ENCODE data around the gene IL33. TPM values are rescaled to one million over a fixed set of nuclear protein-coding genes. Genes with fewer than 3 reads are reported as not detected.
"Not testable (repeated sequence)": the region's sequence is repeated elsewhere in the genome, so short reads cannot be mapped to it uniquely, and the experiment has no call there.

Gene IL33
- total RNA-seq: not detected

- DNase-seq: no peak
These were observed at the start of gene IL33 for GRCh38 chr9:6215562-6215961. TSS of gene IL33 (plus strand) at chr9:6215807. CDS start at chr9:6241695, 25,888 bp downstream.

GRCh38 chr9:6171667-6172066 lies 43.9 kb upstream of the IL33 start:
- DNase-seq: no peak

DNA sequence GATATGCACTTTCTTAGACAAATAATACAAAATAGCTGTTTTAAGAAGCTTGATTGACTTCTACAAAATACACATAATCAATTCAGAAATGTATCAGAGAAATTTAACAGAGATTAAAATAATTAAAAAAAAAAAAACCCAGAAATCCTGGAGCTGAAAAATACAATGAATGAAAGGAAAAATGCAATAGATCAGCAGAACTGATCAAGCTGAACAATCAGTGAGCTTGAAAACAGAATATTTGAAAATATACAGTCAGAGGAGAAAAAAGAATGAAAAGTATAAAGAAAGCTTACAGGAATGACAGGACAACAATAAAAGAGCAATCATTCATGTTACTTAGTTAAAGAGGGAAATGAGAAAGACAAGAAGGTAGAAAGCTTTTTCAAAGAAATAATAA lies 41.7 kb upstream of the IL33 start:
- DNase-seq: no peak

GRCh38 chr9:6182549-6183226 lies 32.9 kb upstream of the IL33 start:
- not testable (repeated sequence) for DNase-seq

DNA sequence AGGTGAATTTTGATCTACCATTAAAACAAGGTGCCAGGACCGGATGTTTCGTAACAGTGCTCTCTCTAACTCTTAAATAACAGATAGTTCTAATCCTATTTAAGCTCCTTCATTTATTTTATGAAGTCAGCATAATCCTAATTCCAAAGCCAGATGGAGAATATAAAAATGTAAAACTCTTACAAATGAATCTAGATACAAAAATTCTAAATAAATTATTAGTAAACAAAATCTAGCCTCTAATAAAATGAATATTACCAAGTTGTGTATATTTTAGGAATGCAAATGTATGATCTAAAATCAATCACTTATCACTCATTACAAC lies 32.4 kb upstream of the IL33 start:
- DNase-seq: no peak

- DNase-seq: no peak
These were observed 32.0 kb upstream of the IL33 start for GRCh38 chr9:6183627-6184026.

- no peak for DNase-seq
These were observed 30.6 kb upstream of the IL33 start for GRCh38 chr9:6184749-6185645.

- DNase-seq: no peak
These were observed 28.9 kb upstream of the IL33 start for GRCh38 chr9:6186691-6187090.

- no peak for DNase-seq
These were observed 28.3 kb upstream of the IL33 start for GRCh38 chr9:6187272-6187671.

- no peak for DNase-seq
These were observed 27.1 kb upstream of the IL33 start for GRCh38 chr9:6188466-6188865.

DNA sequence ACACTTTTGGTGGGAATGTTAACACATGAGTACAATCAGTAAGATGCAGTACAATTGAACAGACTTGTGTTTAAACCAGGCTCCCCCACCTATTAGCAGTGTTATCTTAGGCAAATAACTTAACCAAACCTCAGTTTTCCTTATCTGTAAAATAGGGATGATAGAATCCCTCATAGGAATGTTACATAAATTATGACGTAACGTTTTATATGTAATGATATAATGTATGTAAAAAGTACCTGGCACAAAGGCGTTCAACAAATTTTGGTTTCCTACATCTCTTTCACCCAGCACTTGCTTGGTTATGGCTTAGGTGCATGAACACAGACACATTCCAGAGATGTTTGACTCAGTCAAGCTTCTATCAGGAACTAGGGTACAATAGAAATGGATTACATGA lies 26.7 kb upstream of the IL33 start:
- DNase-seq: no peak

- DNase-seq: no peak
These were observed 20.7 kb upstream of the IL33 start for GRCh38 chr9:6194934-6195333.

- no peak for DNase-seq
These were observed 19.8 kb upstream of the IL33 start for GRCh38 chr9:6195714-6196360.

- DNase-seq: no peak
These were observed 18.3 kb upstream of the IL33 start for GRCh38 chr9:6197330-6197729.

- no peak for DNase-seq
These were observed 17.4 kb upstream of the IL33 start for GRCh38 chr9:6198251-6198650.

DNA sequence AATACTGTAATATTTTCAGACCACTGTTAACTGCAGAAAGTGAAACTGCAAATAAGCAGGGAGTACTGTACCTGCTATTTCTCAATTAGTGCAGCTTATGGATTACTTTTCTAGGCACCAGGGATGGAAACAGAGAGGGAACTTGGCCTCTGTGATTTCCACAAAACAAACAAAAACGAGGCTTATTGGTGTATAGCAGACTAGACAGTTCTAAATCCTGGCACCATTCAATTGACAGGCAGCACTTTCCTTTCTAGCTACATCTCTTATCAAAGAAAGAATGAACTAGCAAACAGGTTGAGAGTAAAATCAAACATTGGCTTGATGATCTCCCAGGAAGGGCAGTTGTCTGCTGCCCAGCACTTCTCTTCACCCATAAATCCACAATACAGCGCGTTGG lies 16.0 kb upstream of the IL33 start:
- DNase-seq: no peak

DNA sequence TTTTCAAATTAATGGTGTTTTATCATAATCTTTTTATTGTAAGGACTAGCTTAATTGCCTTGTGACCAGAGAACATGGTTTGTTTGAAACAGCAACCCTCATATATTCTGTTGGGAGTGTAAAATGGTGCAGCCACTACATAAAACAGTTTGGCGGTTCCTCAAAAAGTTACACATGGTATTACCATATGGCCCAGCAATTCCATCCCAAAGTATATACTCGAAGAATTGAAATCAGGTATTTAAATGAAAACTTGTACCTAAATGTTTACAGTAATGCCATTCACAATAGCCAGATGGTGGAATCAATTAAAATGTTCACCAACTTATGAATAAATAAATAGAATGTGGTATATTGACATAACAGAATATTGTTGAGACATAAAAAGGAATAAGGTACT lies 14.8 kb upstream of the IL33 start:
- DNase-seq: no peak

DNA sequence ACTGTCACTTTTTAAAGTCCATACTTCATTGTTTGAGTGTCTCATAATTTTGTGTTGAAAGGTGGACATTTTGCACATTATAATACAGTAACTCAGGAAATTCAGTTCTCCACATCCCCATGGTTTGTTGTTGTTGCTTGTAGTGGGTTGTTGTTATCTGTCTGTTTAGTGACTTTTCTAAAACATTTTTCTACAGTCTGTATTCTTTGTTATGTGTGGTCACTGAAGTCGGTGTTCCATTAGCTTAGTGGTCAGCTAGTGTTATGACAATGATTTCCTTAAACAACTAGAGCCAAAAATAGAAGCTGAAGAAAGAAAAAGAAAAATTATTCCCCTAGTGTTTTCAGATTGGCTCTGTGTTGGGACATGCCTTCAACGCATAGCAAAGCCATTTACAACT lies 5.6 kb upstream of the IL33 start:
- no peak for DNase-seq

DNA sequence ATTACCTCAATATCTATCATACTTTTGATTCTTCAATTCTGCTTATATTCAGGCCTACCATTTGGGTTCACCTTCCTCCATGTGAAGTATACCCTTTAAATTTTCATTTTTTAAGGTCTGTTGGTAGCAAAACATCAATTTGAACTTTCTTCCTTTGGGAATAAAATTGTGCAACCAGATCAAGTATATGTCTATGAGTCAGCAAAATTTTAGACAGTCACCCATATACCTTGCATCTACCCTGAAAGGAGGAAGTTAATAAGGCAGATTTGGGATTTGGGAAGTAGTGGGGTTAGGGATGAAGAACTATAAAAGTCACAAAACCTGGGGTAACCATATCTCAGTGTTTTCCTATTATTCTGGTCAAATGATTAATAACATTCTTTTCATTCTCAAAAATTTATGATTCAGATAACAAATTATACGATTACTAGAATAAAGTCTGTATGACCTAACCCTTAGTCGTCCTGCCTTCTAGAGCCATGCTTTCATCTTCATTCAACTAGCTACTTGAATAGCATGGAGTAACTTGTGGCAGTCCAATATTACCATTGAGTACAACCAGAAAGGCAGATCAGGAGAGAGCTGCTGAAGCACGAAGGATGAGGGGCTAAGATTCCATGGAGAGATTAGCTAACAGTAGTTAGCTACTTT lies 2.8 kb upstream of the IL33 start:
- no peak for DNase-seq

GRCh38 chr9:6214434-6214833 lies 1.2 kb upstream of the IL33 start:
- no peak for DNase-seq

DNA sequence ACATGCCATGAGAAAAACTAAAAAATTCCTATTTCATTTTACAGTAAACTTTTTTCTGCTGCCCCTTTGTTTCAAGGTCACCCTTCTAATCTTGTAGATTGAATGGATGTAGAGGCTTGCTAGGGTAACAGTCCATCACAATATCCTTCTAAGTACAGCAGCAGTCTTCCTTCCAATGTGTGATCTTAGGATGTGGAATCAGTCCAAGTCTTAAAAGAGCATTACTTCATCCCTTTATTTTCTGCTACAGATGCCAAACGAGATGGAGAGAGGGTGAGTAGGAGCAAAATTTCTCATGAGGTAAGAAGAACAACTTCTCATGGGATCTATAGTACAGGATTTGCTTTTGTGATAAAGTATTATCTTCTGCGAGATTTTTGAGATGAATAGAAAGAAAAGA lies 704 bp upstream of the IL33 start:
- DNase-seq: no peak

DNA sequence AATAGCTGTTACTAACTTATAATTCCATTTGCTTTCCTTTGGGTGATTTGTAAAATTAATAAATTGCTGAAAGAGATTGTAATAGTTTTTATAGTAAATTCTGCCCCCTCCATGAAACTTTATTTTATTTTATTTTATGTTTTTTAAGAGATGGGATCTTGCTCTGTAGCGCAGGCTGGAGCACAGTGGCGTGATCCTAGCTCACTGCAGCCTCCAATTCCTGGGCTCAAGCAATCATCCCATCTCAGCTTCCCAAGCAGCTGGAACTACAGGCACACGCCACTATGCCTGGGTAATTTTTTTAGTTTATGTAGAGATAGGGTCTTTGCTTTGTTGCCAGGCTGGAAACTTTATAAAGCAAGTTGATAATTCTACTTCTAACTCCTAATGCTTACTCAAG lies 395 bp downstream of the IL33 start:
- no peak for DNase-seq

DNA sequence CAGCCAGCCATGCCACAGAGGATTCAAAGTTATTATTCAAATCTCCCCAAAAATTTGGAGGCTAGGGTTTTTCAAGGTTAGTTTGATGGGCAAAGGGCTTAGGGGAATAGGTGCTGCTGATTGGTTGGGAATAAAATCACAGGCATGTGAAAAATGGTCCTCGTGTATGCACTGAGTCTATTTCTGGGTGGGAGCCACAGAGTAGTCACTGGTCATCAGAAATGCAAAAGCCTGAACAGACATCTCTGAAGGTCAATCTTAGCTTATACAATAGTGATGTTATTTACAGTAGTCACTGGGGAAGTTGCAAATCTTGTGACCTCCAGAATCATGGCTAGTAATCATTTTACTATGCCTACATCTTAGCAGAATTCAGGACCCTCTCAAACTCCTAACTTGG lies 1.3 kb downstream of the IL33 start:
- no peak for DNase-seq

Data from effector CD4-positive, alpha-beta T cell (primary cell).